T follicular helper cell (primary cell): ENCODE data around the gene VCAN.

ENCODE experiments used
- DNase-seq: peaks from one replicate; pipeline ENCODE4 v3.0.0-alpha.2; 2020; ENCODE audit warnings: low read depth

Gene VCAN

GRCh38 chr5:83531661-83532060 lies 60.1 kb downstream of the VCAN start:
- no peak for DNase-seq

- DNase-seq = no peak
These were observed 67.4 kb downstream of the VCAN start for GRCh38 chr5:83538786-83539462.

- no peak for DNase-seq
These were observed 67.9 kb downstream of the VCAN start for GRCh38 chr5:83539463-83539790.

DNA sequence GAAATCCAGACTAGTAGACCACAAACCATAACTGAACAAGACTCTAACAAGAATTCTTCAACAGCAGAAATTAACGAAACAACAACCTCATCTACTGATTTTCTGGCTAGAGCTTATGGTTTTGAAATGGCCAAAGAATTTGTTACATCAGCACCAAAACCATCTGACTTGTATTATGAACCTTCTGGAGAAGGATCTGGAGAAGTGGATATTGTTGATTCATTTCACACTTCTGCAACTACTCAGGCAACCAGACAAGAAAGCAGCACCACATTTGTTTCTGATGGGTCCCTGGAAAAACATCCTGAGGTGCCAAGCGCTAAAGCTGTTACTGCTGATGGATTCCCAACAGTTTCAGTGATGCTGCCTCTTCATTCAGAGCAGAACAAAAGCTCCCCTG lies 68.6 kb downstream of the VCAN start:
- DNase-seq = no peak

DNA sequence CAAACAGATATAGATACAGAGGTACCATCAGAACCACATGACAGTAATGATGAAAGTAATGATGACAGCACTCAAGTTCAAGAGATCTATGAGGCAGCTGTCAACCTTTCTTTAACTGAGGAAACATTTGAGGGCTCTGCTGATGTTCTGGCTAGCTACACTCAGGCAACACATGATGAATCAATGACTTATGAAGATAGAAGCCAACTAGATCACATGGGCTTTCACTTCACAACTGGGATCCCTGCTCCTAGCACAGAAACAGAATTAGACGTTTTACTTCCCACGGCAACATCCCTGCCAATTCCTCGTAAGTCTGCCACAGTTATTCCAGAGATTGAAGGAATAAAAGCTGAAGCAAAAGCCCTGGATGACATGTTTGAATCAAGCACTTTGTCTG lies 69.2 kb downstream of the VCAN start:
- DNase-seq = no peak

GRCh38 chr5:83542839-83543238 lies 71.3 kb downstream of the VCAN start:
- DNase-seq = no peak

DNA sequence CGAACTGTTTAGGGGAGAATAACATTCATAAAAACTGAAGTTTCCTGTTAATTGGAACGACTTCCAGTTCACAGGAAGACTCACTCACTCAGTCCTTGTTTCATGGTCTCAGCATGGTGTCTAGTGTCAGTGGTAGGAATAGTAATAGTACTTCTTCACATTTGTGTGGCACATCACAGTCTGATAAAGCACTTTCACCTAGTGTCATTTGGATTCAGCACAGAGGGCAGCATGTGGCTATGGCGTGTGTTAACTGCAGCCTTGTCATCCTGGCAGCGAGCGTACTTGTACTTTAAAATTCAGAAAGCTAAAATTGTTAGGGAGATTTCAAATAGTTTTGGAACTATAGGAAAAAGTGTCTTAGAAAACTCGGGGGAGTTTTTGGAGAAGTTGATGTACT lies 72.4 kb downstream of the VCAN start:
- DNase-seq = no peak

GRCh38 chr5:83547161-83547560 lies 75.6 kb downstream of the VCAN start:
- DNase-seq = no peak

GRCh38 chr5:83547889-83548288 lies 76.3 kb downstream of the VCAN start:
- no peak for DNase-seq

GRCh38 chr5:83548581-83548980 lies 77.0 kb downstream of the VCAN start:
- no peak for DNase-seq

DNA sequence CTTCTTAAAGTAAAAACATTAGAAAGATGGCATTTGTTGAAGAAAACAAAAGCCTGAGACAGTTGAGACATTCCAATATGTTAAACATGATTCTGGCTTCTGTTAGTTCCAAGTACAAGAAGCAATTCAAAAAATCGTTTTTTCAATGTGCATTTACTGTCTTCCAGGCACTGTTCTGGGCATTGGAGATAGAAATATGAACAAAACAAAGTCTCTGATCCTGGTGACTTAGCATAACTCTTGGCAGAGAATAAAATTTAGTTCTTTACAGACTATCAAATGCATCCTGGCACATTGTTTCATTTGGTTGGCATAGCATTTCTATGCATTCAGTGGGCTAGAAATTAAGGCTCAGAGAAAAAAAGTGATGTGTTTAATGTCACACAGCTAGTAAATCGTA lies 77.5 kb downstream of the VCAN start:
- no peak for DNase-seq

DNA sequence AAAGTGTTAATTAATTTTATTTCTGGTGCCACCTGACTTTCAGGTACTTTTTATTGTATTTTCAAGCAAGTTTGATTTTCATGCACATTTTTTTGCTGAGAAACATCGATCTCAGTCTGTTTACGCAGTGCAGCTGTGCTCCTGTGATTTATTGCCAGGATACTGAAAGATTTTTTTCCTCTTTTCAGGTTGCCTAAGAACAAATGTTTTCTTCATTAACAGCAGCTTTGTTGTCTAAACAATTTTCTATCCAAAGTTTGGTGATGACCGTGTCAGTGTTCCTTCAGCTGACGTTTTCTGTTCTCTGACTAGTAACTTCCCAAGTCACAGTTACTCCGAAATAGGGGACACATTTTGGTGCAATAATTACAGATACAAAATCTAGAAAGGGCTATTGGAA lies 78.1 kb downstream of the VCAN start:
- no peak for DNase-seq

DNA sequence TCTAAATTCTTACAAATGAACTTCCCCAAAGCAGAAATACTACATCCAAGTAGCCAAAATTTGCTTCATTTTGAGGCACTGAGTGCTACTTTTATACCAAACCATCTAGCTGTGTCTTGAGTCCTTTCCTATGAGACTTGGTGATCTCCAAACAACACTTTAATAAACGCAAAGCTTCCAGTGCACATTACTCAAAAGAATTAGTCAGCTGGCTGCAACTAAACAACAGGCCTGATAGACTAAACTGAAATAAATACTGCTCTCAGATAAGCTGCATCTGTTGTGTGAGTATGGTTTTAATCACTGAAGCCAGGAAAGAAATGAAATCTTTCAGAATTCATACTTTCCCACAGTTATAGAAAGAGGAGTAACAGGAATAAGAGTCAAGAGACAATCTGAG lies 80.3 kb downstream of the VCAN start:
- no peak for DNase-seq

DNA sequence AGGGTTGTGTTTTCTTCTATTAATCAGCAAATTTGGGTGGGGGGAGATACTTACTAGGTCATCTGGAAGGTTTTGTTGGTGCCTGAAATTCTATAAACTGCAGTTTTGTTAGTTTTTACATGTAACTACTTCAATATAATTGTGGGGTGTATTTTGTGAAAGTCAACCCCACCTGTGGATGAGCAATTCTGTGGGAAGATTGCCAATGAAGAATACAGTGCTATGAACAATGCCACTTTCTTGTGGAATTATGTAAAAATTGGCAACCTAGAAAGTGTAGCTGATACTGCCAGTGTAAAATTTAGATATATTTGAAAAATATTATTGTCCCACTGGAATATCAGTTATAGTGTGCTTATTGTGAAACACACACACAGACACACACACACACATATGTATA lies 80.7 kb downstream of the VCAN start:
- no peak for DNase-seq

GRCh38 chr5:83553000-83553486 lies 81.5 kb downstream of the VCAN start:
- no peak for DNase-seq

DNA sequence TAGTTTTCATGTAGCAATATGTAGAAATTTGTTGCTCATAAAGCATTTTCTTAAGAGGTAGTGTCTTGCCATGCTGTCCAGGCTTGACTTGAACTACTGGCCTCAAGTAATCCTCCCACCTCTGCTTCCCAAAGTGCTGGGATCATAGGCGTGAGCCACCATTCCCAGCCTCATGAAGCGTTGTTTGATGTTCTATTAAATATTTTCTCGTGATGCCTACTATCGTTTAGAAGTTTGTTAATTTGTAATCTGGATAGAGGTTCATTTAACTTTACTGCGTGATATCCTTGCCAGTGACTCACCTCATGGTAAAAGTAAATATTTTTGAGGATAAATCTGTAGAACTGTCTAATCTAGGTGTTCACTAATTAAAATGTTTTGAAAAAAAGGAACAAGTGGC lies 82.6 kb downstream of the VCAN start:
- DNase-seq = no peak

GRCh38 chr5:83554686-83555085 lies 83.1 kb downstream of the VCAN start:
- no peak for DNase-seq

GRCh38 chr5:83555263-83555662 lies 83.7 kb downstream of the VCAN start:
- DNase-seq = no peak

DNA sequence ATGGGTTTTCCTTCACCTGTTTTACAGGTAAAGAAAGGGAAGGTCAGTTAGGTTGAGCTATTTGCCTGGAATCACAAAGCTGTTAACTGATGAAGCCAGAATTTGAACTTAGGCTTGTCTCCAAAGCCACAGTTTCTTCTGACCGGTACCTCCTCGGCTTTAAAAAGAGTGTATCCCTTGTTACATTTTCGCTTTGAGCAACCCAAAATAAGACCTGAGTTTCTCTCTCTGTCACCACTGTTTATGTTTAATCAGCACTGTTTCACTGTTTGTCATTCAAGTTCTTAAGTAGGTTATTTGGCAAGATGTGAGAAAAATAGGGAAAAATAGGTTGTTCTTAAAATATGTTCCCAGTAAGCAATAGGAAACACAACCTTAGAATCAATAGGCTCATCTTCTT lies 84.6 kb downstream of the VCAN start:
- no peak for DNase-seq

- DNase-seq = no peak
These were observed 87.7 kb downstream of the VCAN start for GRCh38 chr5:83559118-83559785.

GRCh38 chr5:83562071-83562606 lies 90.6 kb downstream of the VCAN start:
- no peak for DNase-seq

DNA sequence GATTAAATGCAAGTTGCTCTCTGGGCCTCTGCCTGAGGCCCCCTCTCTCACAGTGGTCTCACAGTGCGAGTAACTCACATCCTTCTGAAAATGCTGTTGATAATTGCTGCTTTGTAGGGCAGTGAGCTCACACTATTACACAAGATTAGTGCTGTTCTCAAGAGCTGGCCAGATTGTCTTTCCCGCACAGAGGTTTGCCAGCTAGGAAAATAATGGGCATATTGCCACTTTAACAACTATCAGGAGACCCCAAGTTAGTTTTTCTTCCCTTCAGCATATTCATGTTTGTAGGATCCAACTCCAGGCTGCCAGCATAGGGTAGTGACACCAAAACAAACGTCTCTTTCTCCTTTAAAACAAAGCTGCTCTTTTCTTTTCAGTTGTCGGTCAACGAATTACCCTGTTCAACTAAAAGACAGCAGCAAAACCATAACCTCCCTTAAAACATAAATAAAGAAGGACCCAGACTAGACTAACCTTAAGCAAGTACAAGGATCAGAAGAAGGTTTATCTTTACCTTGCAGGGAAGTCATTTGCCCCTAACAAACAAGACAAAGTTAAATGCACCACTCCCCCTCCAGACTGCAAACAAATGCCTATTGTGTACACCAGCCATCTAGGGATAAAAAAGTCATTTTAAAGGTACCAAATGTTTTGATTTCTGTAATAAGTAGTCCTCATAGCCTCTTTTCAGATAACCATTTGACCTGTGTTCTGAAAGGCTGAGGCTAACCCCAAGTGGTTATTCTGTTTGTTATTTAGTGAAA lies 91.4 kb downstream of the VCAN start:
- DNase-seq = no peak

- no peak for DNase-seq
These were observed 92.1 kb downstream of the VCAN start for GRCh38 chr5:83563631-83564030.
